ENCODE results near the gene FNDC11.

The FNDC11 gene

GRCh38 chr20:63541371-63541770 is 12.6 kb upstream of the FNDC11 start:
- no peak for DNase-seq

DNA sequence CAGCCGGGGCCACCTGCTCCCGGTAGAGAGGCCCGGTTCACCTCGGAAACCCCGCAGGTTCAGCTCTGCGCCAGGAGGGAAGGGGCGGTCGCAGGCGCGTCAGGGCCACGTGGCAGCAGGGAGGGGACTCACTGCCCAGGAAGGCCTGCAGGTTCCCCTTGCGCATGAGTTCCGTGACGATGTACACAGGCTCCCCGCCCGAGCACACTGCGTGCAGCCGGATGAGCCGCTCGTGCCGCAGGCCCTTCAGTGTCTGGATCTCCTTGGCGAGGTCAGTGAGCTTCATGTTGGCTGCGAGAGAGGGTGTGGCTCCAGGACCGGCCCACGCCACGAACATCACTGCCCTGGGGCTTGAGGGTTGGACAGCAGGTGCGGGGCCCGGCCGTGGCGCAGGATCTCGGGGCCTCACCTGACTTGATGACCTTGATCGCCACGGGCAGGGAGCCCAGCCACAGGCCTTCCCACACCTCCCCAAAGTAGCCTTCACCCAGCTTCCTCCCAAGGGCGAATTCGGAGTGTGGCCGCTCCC is 11.9 kb upstream of the FNDC11 start:
- DNase-seq = no peak

- no peak for DNase-seq
These were observed 11.3 kb upstream of the FNDC11 start for GRCh38 chr20:63542696-63543095.

DNA sequence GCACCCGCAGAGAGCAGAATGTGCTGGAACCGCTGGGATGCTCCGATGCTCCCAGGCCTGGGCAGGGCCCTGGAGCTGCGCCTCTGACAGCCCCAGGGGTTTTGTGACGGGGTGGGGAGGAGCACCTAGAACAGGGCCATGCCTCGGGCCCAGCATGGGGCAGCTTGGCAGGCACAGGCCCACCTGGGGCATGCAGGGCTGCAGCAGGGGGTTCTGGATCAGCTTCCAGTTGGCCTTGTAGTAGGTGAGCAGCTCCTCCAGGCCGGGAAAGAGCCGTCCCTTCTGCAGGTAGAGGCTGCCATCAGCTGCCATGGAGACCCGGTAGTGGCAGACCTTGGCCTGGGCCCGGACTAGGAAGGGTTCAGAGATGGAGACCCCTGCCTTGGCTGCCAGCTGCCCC is 10.8 kb upstream of the FNDC11 start:
- no peak for DNase-seq

- DNase-seq = no peak
These were observed 10.2 kb upstream of the FNDC11 start for GRCh38 chr20:63543733-63544132.

DNA sequence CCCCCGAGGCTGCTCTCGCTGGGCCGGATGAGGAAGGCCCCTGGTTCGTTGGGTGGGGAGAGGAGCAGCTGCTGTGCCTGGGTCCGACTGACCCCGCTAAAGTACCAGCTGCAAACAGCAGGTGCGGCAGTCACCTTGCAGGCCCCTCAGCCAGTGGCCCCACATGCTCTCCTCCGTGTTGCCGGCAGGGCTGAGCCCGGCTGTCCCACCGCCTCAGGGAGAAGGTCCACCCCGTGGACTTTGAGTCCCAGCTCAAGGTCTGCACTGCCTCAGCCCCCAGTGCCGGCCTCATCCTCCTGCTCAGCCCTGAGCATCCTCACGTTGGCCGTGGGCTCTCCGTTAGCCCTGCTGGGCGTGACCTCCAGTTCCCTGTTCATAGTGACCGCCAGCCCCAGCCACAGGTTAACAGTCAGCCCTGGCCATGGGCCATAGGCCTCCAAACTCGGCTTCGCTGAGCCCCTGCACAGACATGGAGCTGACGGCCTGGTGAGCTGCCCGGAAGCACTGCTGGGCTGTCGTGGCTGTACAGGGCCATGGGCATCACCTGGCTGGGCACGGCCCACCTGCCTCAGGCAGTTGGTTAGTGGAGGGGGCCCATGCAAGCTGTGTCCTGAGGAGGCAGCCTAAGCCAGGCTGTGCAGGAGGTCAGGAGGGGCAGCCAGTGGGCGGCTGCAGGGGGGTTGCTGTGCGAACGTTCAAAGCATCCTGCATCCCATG is 9.6 kb upstream of the FNDC11 start:
- no peak for DNase-seq

DNA sequence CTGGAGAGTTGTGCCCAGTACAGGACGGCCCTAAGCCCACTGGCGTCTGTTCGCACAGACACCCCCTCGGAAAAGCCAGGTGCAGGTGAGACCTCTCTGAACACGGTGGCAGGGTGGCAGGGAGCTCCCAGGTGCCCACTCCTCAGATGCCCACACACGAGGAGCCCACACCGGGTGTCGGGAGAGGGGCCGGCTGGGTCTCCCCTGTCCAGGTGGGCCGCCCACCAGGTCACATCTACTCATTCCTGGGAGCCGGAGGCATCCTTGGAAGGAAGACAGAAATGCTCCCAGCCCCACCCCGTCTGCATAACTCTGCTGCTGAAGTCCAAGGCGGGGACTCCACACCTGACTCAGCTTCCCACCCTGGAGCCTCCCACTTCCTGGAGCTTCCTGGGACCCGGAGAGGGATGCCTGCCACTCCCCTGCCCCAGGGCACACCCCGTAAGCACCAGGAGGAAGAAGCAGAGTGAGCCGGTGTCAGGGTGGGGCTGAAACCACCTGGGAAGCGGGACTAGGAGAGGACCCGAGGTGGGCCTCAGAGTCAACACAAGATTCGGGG is 8.9 kb upstream of the FNDC11 start:
- no peak for DNase-seq

DNA sequence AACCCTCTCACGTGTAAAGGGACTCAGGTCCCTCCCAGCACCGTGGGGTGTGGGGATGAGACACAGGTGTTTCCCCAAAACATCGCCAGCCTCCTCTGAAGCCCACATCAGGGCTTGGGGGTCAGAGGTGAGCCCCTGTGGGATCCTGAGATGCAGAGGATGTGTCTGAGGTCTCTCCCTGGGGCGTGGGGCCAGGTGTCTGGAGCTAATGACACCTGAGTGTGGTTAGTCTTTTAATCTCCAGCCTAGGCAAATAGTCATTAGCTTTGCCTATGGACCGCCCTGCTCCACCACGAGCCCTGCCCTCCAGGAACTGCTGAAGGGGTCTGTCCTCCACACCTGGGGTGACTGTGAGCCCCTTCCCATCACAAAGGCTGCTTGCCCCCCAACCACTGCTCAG is 8.1 kb upstream of the FNDC11 start:
- DNase-seq = no peak

- DNase-seq = no peak
These were observed 7.6 kb upstream of the FNDC11 start for GRCh38 chr20:63546256-63546955.

GRCh38 chr20:63546956-63547724 is 6.8 kb upstream of the FNDC11 start:
- no peak for DNase-seq

GRCh38 chr20:63547725-63548480 is 6.1 kb upstream of the FNDC11 start, which contains the start of gene SRMS:
Gene SRMS, minus strand, starts transcription at chr20:63547749. Its CDS starts 286 bp downstream, at chr20:63547463.
- DNase-seq = no peak

DNA sequence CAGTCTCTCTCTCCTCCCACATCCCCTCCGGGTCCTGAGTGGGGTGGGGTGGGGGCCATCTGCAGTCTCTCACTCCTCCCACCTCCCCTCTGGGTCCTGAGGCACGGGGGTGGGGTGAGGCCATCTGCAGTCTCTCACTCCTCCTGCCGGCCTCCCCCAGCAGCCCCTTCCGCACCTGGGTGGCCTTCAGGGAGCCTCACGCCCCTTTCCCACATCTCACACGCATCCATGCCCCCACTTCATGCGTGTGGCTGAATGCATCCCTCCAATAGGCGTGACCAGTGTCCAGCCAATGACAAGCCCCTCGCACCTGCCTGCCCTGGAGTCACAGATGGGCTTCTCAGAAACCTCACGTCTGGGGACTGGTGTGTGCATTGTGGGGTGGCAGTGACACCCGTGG is 5.4 kb upstream of the FNDC11 start:
- no peak for DNase-seq

GRCh38 chr20:63549019-63549418 is 4.9 kb upstream of the FNDC11 start:
- DNase-seq = no peak

GRCh38 chr20:63549679-63550282 is 4.2 kb upstream of the FNDC11 start:
- no peak for DNase-seq

DNA sequence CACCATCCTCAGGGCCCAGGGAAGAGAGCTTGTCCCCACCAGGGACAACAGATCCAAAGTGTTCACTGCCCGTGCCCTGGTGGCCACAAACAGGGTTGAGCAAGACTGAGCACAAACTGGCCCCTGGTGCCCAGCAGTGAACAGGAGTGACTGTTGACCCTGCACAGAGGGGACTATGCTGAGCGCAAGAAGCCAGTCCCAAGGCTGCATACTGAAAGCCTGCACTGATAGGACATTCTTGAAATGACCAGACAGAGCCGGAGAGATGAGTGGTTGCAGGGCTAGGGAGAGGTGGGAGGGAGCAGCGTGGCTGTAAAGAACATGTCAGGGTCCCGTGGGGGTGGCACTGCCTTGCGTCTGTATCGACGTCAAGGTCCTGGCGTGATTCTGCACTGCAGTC is 2.9 kb upstream of the FNDC11 start:
- no peak for DNase-seq

DNA sequence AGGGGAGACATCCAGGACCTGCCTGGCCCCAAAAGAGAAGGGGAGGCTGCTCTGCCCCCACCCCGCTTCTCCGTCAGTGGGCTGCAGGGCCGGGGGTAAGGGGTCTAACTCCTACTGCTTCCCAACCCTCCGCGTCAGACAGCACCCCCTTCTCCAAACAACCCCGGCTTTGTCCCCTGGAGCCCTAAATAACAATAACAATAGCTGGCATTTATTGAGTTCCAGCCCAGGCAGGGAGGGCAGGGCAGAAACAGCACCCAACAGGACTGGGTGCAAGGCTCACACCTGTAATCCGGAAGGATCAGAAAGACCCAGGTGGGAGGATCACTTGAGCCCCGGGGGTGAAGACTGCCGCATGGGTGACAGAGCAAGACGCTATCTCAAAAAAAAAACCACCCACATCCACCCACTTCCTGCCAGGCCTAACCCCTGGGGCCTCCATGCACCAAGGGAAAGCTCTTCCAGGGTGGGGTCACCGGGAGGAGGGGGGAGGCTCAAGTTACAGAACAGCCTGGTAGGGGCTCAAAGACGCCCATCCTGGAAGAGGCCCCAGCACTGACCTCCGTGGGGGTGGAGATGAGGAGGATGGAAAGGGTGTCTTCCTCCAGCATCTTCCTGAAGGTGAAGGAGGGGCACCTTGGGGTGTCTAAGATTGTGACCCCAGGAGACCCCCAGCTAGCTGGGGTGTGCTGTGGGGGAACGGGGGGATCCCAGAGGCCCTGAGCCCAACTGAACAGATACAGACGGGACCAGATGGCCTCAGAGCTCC is 1.3 kb upstream of the FNDC11 start:
- peak; percentile 24 for DNase-seq

DNA sequence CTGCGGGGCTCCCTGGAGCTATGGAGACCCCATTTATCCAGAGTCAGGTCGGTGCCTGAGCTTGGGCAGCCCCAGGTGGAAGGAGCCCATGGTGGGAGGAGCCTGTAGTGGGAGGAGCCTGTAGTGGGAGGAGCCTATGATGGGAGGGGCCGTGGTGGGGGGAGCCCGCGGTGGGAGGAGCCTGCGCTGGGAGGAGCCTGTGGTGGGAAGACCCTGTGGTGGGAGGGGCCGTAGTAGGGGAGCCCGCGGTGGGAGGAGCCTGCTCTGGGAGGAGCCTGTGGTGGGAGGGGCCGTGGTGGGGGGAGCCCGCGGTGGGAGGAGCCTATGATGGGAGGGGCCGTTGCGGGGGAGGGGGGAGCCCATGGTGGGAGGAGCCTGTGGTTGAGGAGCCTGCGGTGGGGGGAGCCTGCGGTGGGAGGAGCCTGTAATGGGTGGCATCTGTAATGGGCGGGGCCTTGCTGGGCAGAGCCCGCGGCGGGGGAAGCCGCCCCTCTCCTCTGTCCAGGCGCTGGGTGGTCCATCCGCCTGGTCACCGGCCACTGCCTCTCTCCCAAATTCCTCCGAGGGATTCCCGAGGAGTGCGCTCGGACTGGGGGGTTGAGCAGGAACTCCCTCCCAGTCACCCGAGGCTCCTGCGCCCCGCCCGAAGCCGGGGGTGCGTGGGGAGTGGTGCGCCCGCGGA is 567 bp upstream of the FNDC11 start:
- peak; percentile 86 for DNase-seq

DNA sequence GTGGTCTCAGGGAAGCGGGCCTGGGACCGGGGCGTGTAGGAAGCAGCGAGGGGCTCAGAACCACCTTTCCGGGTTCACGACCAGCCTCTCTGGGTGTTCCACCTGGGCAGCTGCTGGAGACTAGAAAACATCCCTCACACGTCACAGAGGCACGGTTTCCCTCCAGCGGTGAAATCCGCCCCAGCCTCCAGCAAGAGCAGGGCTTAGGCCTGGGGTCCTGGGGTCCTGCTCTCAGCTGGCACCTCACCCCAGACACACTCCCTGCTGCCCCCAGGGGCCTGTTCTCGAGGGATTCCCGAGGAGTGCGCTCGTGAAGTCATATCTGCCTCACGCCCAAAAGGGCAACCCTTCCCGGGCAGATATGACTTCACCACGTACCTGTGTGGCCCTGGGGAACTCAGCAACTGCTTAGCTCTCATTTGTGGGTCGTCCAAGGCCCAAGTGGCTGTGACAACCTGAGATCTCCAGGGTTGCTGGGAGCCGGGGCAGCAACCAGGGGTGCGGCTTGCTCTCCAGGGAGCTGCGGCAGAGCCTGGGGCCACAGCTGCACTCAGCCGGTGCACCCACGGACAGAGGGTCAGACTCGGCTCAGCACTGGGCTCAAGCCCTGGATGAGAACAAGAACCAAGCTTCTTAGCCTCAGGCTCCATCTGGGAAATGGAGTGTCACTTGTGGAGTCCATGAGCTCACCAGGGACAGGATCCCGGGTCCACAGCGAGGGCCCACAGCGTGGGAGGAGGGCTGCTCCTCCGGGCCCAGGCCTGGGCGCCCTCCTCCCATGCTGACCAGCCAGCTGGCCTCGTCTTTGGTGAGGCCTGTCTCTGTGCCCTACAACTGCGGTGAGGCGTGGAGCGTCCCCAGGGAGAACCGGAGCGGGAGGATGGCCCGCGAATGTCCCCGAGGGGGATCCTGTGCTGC is 661 bp downstream of the FNDC11 start:
- DNase-seq = no peak

- no peak for DNase-seq
These were observed 1.9 kb downstream of the FNDC11 start for GRCh38 chr20:63555661-63556381.
